HepG2 (cell line): ENCODE measurements around the gene C1QBP. TPM values are rescaled to one million over a fixed set of nuclear protein-coding genes. Genes with fewer than 3 reads are reported as not detected.
A peak's percentile ranks its signal among the peaks of the same experiment; 100 is the strongest.

ENCODE experiments used
- AKAP8 ChIP-seq: sonication (generic); formaldehyde crosslinking; IDR thresholded peaks from 2 replicates; pipeline ENCODE4 v1.5.1; 2020; ENCODE audit warnings: mild to moderate bottlenecking, missing genetic modification reagents
- ARHGAP35 ChIP-seq: sonication (generic); formaldehyde crosslinking; IDR thresholded peaks from 2 replicates; pipeline ENCODE4 v1.9.0; 2022; ENCODE audit warnings: mild to moderate bottlenecking, inconsistent platforms, moderate library complexity, missing genetic modification reagents, borderline replicate concordance
- CBFB ChIP-seq: sonication (generic); formaldehyde crosslinking; IDR thresholded peaks from 2 replicates; pipeline ENCODE4 v1.4.0; 2020; ENCODE audit warnings: missing genetic modification reagents
- DRAP1 ChIP-seq: IDR thresholded peaks from 2 replicates; pipeline ENCODE4 v1.6.1; 2016; ENCODE audit warnings: missing genetic modification reagents, missing compliant biosample characterization
- ETS1 ChIP-seq: sonication (generic); formaldehyde crosslinking; IDR thresholded peaks from 2 replicates; pipeline ENCODE4 v1.4.0; 2020; ENCODE audit warnings: missing genetic modification reagents
- HOMEZ ChIP-seq: IDR thresholded peaks from 2 replicates; pipeline ENCODE4 v1.6.1; 2016; ENCODE audit warnings: low read depth
- KDM1A ChIP-seq: IDR thresholded peaks from 2 replicates; pipeline ENCODE4 v1.6.1; 2016; ENCODE audit warnings: missing compliant biosample characterization
- NCOA2 ChIP-seq: sonication (generic); formaldehyde crosslinking; IDR thresholded peaks from 2 replicates; pipeline ENCODE4 v1.8.0; 2022; ENCODE audit warnings: inconsistent platforms
- NFKB2 ChIP-seq: sonication (generic); formaldehyde crosslinking; IDR thresholded peaks from 2 replicates; pipeline ENCODE4 v1.4.0; 2020; ENCODE audit warnings: missing genetic modification reagents, borderline replicate concordance
- NR2F6 ChIP-seq, 2 experiments: IDR thresholded peaks; 2 replicates each; pipeline ENCODE4 v1.6.1; 2016; ENCODE audit warnings: antibody characterized with exemption in 1 of 2, mild to moderate bottlenecking in 1 of 2
- PPARG ChIP-seq: conservative IDR thresholded peaks from 2 replicates; pipeline ENCODE4 v1.6.1; 2016; ENCODE audit warnings: missing biosample characterization, missing genetic modification reagents
- RFXAP ChIP-seq: sonication (generic); formaldehyde crosslinking; IDR thresholded peaks from 2 replicates; pipeline ENCODE4 v1.4.0; 2020; ENCODE audit warnings: missing genetic modification reagents, borderline replicate concordance
- RNF2 ChIP-seq: fragments of 450-650 bp; conservative IDR thresholded peaks from 2 replicates; pipeline ENCODE4 v1.6.1; 2016; ENCODE audit warnings: low read depth
- ZNF232 ChIP-seq: sonication (generic); formaldehyde crosslinking; IDR thresholded peaks from 2 replicates; pipeline ENCODE4 v1.4.0; 2020; ENCODE audit warnings: missing genetic modification reagents, borderline replicate concordance
- ZNF292 ChIP-seq: sonication (generic); formaldehyde crosslinking; IDR thresholded peaks from 2 replicates; pipeline ENCODE4 v1.8.1; 2022; ENCODE audit warnings: mild to moderate bottlenecking, low read depth, missing genetic modification reagents, borderline replicate concordance
- ZNF496 ChIP-seq: sonication (generic); formaldehyde crosslinking; IDR thresholded peaks from 2 replicates; pipeline ENCODE4 v1.8.1; 2023; ENCODE audit warnings: mild to moderate bottlenecking, moderate library complexity, missing genetic modification reagents; ENCODE audit not compliant: insufficient replicate concordance
- ZNF598 ChIP-seq: sonication (generic); formaldehyde crosslinking; IDR thresholded peaks from 2 replicates; pipeline ENCODE4 v1.5.1; 2020; ENCODE audit warnings: mild to moderate bottlenecking, missing genetic modification reagents, borderline replicate concordance
- ZSCAN29 ChIP-seq: sonication (generic); formaldehyde crosslinking; conservative IDR thresholded peaks from 2 replicates; pipeline ENCODE4 v1.4.0; 2020; ENCODE audit warnings: mild to moderate bottlenecking, missing genetic modification reagents
- polyA plus RNA-seq, 8 experiments: library from polyadenylated mRNA; depleted of rRNA in 3 of 8; stranded (reverse) in 7 of 8; unstranded in 1 of 8; fragments of >200 nt; fragmentation: Illumina TruSeq in 4 of 8; extraction: Trizol in 4 of 8; gene quantifications; 2 replicates each; pipeline versions ENCODE4 v1.2.1 to v1.2.3, GENCODE V29; 2011 to 2016; ENCODE audit warnings: low read depth in 4 of 8, missing spikeins in 1 of 8, mixed read lengths in 1 of 8; ENCODE audit not compliant: insufficient read depth in 1 of 8
- total RNA-seq, 5 experiments: library from RNA; depleted of rRNA; stranded (reverse); fragments of >200 nt; fragmentation: Illumina TruSeq; extraction: Trizol; gene quantifications; 2 replicates each; pipeline ENCODE4 v1.2.3, GENCODE V29; 2016; ENCODE audit warnings: low read depth in 1 of 5
- TF ChIP-seq, protein P1 (sequence below): sonication (generic); formaldehyde crosslinking; IDR thresholded peaks from 2 replicates; pipeline ENCODE4 v1.4.0; 2020; ENCODE audit warnings: mild to moderate bottlenecking, missing genetic modification reagents
- TF ChIP-seq, protein P2 (sequence below): sonication (generic); formaldehyde crosslinking; IDR thresholded peaks from 2 replicates; pipeline ENCODE4 v1.4.0; 2020; ENCODE audit warnings: missing genetic modification reagents

C1QBP gene
- total and polyA plus RNA-seq, 2 of the 13 experiments (the other 11 are each of a cell fraction or from before 2014, with no cell fraction given): 219 to 680 TPM

- TF ChIP-seq ZNF598 (0 out of 2 replicates have a peak, but pooled peaks have one; percentile 62), ZSCAN29 (CRISPR knock-in tag) (peak; percentile 99), NCOA2 (peak; percentile 24; the same call in 1 of the 2 replicates), ARHGAP35 (CRISPR knock-in tag) (peak; percentile 59; the same call in 1 of the 2 replicates), NFKB2 (CRISPR knock-in tag) (peak; percentile 95; the same call in 1 of the 2 replicates), RNF2 (peak; percentile 97), DRAP1 (CRISPR knock-in tag) (peak; percentile 54; the same call in 1 of the 2 replicates), CBFB (CRISPR knock-in tag) (peak; percentile 48; the same call in 1 of the 2 replicates), ZNF232 (CRISPR knock-in tag) (peak; percentile 93), AKAP8 (CRISPR knock-in tag) (no peak; the same call in 1 of the 2 replicates), ZNF496 (CRISPR knock-in tag) (no peak), KDM1A (no peak), ZNF292 (no peak), RFXAP (peak; percentile 86), ETS1 (peak; percentile 89), NR2F6 (IDR thresholded peaks at IDR 0.05) (no peak), NR2F6 (CRISPR knock-in tag; IDR thresholded peaks at IDR 0.05) (peak; percentile 73), PPARG (CRISPR knock-in tag) (peak; percentile 55), HOMEZ (CRISPR knock-in tag) (0 out of 2 replicates have a peak, but pooled peaks have one; percentile 42)
- TF ChIP-seq, protein P1, sequence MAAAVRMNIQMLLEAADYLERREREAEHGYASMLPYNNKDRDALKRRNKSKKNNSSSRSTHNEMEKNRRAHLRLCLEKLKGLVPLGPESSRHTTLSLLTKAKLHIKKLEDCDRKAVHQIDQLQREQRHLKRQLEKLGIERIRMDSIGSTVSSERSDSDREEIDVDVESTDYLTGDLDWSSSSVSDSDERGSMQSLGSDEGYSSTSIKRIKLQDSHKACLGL (CRISPR knock-in tag): peak; percentile 95
- TF ChIP-seq, protein P2, sequence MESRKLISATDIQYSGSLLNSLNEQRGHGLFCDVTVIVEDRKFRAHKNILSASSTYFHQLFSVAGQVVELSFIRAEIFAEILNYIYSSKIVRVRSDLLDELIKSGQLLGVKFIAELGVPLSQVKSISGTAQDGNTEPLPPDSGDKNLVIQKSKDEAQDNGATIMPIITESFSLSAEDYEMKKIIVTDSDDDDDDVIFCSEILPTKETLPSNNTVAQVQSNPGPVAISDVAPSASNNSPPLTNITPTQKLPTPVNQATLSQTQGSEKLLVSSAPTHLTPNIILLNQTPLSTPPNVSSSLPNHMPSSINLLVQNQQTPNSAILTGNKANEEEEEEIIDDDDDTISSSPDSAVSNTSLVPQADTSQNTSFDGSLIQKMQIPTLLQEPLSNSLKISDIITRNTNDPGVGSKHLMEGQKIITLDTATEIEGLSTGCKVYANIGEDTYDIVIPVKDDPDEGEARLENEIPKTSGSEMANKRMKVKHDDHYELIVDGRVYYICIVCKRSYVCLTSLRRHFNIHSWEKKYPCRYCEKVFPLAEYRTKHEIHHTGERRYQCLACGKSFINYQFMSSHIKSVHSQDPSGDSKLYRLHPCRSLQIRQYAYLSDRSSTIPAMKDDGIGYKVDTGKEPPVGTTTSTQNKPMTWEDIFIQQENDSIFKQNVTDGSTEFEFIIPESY (CRISPR knock-in tag): peak; percentile 51; the same call in 1 of the 2 replicates
These were observed at the start of gene C1QBP (continued) for GRCh38 chr17:5438716-5439445.
